GM21447 (cell line): ENCODE results near the gene TMEM218.
"Not testable (repeated sequence)": the region's sequence is repeated elsewhere in the genome, so short reads cannot be mapped to it uniquely, and the experiment has no call there.

Source experiments
- ATAC-seq: cut with Tn5 transposase; IDR thresholded peaks from one replicate; pipeline ENCODE4 v1.9.1; 2021; ENCODE audit not compliant: unreplicated experiment

TMEM218 gene

GRCh38 chr11:125091247-125091876, 20.1 kb downstream of the TMEM218 start:
- no peak for ATAC-seq

- ATAC-seq = no peak
Measured at GRCh38 chr11:125090816-125091215, 20.6 kb downstream of the TMEM218 start.

- ATAC-seq = not testable (repeated sequence)
Measured at GRCh38 chr11:125090151-125090550, 21.3 kb downstream of the TMEM218 start.

GRCh38 chr11:125089481-125089880, 21.9 kb downstream of the TMEM218 start:
- ATAC-seq = not testable (repeated sequence)

GRCh38 chr11:125088576-125089455, 22.6 kb downstream of the TMEM218 start:
- ATAC-seq = no peak

GRCh38 chr11:125088123-125088522, 23.3 kb downstream of the TMEM218 start:
- no peak for ATAC-seq

- no peak for ATAC-seq
Measured at GRCh38 chr11:125086633-125087296, 24.7 kb downstream of the TMEM218 start.

- no peak for ATAC-seq
Measured at GRCh38 chr11:125085301-125086081, 25.9 kb downstream of the TMEM218 start.

- no peak for ATAC-seq
Measured at GRCh38 chr11:125084761-125085231, 26.6 kb downstream of the TMEM218 start.

GRCh38 chr11:125084057-125084416, 27.4 kb downstream of the TMEM218 start:
- ATAC-seq = no peak

GRCh38 chr11:125083312-125084056, 27.9 kb downstream of the TMEM218 start:
- no peak for ATAC-seq

- no peak for ATAC-seq
Measured at GRCh38 chr11:125082611-125083311, 28.7 kb downstream of the TMEM218 start.

- no peak for ATAC-seq
Measured at GRCh38 chr11:125082040-125082439, 29.4 kb downstream of the TMEM218 start.

- no peak for ATAC-seq
Measured at GRCh38 chr11:125081098-125081798, 30.2 kb downstream of the TMEM218 start.

- ATAC-seq = no peak
Measured at GRCh38 chr11:125080531-125080911, 30.9 kb downstream of the TMEM218 start.

GRCh38 chr11:125079878-125080530, 31.4 kb downstream of the TMEM218 start:
- no peak for ATAC-seq

GRCh38 chr11:125079151-125079877, 32.1 kb downstream of the TMEM218 start:
- no peak for ATAC-seq
